Tongue (tissue), 2 donors: ENCODE data around the gene OGFOD1. TPM values are rescaled to one million over a fixed set of nuclear protein-coding genes. Genes with fewer than 3 reads are reported as not detected.
A peak's percentile ranks its signal among the peaks of the same experiment; 100 is the strongest.

Experiments
- DNase-seq: peaks from one replicate; pipeline ENCODE4 v3.0.0-alpha.2; 2015
- total RNA-seq: library from RNA; depleted of rRNA; stranded (reverse); fragments of >200 nt; gene quantifications from one replicate; pipeline ENCODE4 v1.2.3, GENCODE V29; 2014

The OGFOD1 gene
- 61.0 TPM for total RNA-seq

DNA sequence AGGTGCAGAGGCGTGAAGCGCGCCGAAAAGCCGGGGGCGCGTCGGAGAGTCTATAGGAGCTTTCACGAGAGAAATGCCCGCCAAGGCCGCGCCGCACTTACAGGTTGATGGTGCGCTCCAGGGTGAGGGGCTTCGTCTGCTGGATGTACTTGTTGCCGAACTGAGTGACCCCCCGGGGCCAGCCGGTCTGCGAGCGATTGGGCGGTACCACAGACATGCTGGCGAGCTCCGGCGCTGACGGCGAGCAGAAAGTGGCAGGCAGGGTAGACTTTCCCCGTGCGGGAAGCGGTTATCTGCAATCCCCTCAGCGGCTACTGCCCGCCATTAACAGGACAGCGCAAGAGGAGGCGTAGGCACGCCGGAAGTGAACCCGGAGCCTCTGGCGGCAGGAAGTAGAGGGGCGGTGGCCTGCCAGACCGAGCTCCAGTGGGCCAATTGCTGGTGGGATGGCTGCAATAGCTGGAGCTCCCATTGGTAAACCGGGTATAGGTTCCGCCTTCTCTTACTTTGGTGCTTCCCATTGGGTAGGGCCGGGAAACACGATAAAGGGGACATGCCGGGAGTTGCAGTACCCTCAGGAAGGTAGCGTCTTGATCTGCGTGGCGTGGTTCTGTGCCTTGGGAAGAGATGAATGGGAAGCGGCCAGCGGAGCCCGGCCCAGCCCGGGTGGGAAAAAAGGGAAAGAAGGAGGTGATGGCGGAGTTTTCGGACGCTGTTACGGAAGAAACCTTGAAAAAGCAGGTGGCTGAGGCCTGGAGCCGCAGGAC is at the start of gene OGFOD1, which contains the start of gene NUDT21:
Gene OGFOD1 (plus strand): TSS at position 569 of the 767 bp plus-strand sequence. CDS start 59 bp downstream, at position 628.
Gene NUDT21 (minus strand): TSS at position 347 of the 767 bp plus-strand sequence. CDS start 130 bp downstream, at position 217.
- peak; percentile 99 for DNase-seq

DNA sequence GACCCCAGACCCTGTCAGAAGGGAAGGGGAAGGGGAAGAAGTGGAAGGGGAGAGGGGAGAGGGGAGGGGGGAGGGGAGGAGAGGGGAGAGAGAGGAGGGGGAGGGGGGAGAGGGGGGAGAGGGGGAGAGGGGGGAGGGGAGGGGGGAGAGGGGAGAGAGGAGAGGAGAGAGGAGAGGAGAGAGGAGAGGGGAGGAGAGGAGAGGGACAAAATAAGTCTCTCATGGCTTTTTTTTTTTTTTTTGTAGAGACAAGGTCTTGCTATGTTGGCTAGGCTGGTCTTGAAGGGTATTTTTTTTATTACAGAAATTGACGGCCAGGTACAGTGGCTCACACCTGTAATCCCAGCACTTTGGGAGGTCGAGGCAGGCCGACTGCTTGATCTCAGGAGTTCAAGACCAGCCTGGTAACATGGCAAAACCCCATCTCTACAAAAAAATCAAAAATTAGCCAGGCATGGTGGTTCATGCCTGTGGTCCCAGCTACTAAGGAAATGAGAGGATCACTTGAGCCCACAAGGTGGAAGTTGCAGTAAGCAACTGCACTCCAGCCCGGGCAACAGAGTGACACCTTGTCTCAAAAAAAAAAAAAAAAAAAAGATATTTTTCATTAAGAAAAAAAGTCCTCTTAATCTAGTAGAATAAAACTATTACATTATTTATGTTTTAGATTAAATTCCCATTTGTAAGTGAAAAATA is 45.2 kb upstream of the OGFOD1 start:
- DNase-seq = no peak

DNA sequence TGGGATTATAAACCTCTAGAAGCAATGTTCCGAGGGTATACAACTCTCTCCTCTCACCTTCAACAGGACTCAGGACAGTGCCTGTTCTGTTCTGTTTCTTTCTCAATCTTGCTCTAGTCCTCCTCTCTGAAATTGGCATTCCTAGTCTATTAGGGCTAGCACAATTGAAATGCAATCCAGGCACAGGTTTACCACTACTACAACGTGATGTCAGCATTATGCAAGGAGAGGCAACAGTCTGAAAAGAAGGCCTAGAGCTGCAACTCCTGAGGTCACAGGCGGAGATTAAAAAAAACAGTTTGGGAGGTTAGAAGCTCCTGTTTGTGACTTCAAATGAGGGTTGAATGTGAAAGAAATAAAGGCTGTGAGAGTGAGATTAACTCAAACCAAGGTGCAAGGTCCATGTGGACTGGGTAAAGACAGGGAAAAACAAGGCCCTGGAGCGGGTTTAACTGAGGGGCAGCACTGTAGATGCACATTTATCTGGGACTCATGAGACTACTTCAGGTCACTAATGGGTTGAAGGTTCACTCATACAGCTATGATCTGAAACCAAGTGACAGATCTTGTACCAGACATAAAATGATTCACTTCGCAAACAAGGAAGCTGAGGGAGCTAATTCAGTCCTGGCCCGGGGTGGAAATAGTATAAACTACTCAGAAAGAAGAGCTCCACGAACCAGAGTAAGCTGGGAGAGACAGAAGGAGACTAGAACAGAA is 42.8 kb upstream of the OGFOD1 start:
- no peak for DNase-seq

- no peak for DNase-seq
Measured at GRCh38 chr16:56409195-56409594, 42.2 kb upstream of the OGFOD1 start.

GRCh38 chr16:56411123-56411522 is 40.2 kb upstream of the OGFOD1 start:
- no peak for DNase-seq

DNA sequence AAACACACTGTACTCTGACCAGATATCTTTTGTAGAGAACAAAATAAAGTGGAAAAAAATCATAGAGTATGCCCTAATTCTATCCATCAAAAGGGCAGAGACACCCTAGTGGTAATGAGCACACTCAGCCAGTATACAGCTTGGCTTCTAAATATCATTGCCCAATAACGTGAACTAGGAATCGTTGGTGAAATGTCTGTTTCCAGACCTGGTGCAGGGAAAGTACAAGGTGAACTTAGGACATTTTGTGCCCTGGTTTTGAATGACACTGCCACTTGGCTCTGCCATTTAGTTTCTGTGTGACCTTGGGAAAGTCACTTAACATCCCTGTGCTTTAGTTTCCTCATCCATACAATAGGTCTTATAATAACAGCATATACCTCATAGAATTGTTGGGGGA is 39.7 kb upstream of the OGFOD1 start:
- DNase-seq = no peak

DNA sequence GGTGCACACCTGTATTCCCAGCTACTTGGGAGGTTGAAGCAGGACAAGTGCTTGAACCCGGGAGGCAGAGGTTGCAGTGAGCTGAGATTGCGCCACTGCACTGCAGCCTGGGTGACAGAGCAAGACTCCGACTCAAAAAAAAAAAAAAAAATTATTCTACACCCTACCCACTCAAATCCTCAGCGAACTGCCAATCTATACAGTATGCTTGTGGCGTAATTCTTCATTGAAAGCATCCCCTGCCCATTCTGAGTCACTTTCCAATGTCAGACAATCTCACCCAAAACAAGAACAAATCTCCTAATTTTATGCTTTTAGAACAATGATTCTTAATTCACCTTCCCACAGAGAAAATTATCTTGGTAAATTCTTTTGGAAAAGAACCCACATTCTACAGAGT is 38.0 kb upstream of the OGFOD1 start:
- no peak for DNase-seq

DNA sequence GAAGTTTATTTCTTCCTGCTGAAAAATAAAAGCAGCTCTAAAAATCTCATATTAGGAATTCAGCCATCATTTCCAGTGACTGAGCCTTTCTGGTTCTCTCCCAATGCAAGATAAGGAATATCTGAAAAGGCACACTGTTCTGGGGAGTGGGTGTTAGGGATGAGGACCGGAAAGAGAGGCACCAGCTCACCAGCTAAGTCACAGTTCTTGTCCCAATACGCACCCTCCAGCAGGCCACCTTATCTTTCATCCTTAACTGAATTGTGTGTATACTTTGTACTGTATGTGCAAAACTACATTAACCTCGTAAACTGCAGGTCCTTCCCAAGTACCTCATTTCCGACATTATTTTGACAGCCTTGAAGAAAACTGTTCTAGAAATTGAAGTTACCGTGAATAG is 37.0 kb upstream of the OGFOD1 start:
- no peak for DNase-seq

DNA sequence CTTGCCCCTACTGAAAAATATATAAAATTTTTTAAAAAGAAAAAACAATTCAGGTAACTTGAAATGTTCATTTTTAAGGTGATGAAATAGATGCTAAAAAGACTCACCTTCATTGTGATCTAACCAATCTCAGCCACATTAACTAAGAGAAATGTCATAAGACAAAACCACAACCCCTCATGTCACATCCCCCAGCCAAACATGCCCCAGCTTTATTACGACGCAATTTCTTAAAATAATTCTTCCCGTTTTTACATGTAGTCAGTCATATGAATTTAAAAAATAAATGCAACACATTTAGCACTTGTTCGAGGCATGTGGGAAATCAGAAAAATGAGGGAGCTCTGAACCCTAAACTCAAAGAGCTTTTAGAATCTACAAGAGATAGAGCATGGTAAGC is 35.5 kb upstream of the OGFOD1 start:
- no peak for DNase-seq

GRCh38 chr16:56417138-56417537 is 34.2 kb upstream of the OGFOD1 start:
- no peak for DNase-seq

- no peak for DNase-seq
Measured at GRCh38 chr16:56419740-56420548, 31.4 kb upstream of the OGFOD1 start.

DNA sequence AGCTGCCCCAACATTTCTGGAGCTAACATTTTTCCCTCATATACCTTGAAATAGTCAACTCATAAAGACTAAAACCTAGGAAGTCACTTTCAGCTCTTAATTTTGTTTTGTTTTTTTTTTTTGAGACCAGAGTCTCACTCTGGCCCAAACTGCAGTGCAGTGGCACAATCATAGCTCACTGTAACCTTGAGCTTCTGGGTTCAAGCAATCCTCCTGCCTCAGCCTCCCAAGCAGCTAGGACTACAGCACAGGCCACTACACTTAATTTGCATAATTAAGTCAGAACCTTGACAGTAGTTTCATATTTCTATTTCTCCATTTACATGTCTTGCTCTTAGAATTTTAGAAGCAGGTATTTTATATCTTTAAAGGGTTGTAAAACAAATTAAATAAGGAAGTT is 30.7 kb upstream of the OGFOD1 start:
- no peak for DNase-seq

- DNase-seq = no peak
Measured at GRCh38 chr16:56421313-56421712, 30.0 kb upstream of the OGFOD1 start.

GRCh38 chr16:56421976-56422669 is 29.2 kb upstream of the OGFOD1 start:
- DNase-seq = no peak

GRCh38 chr16:56422896-56423441 is 28.4 kb upstream of the OGFOD1 start:
- DNase-seq = no peak

- no peak for DNase-seq
Measured at GRCh38 chr16:56423584-56424403, 27.6 kb upstream of the OGFOD1 start.

GRCh38 chr16:56424404-56424764 is 27.0 kb upstream of the OGFOD1 start:
- peak; percentile 22 for DNase-seq

DNA sequence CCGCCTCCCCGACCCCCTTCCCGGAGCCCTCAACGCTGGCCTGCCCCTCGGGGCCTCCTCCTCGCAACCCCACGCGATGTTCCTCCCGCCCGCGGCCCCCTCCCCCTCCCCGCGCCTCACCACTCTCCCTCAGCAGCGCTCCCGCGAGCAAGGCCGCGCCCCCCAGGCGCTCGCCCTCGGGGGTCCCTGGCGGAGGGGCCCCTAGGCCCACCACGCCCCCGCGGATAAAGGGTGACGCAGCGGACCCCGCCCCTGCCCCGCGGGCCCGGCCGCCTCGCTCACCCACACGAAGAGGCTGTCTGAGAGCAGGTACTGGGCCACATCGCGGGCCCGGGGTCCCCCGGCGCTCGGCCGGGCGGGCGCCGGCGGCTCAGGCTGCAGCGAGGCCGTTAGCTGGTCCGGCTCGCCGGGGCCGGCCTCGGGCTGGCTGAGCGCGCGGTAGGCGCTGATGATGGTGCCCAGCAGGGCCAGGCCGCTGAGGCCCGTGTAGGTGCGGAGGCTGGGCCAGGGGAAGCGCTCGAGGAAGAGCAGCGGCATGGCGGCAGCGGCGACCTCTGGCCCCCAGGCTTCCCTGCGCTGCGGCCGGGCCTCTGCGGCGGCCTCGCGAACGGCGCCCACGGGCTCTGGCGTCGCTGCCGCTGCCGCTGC is 26.4 kb upstream of the OGFOD1 start:
- peak; percentile 48 for DNase-seq

DNA sequence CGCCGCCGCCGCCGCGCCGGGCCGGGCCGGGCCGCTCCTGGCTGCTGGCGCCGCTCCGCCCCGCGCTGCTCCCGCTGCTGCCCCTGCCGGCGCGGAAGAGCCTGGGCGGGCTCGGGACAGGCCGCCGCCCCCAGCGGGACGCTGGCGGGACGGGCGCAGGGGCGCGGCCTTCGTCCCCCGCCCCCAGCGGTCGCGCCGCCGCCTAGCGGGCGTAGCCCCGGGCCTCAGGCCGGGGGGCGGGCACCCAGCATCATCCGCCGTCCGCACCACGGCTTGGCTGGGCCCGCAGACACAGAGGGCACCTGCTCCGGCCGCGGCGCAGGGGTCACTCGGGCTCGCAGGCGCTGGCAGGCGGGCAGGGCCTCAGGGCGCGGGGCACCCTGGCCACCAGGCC is 25.9 kb upstream of the OGFOD1 start, which contains the start of gene AMFR:
Gene AMFR (minus strand): TSS at position 107 of the 394 bp plus-strand sequence. CDS start 218 bp downstream, outside the sequence.
- peak; percentile 91 for DNase-seq

DNA sequence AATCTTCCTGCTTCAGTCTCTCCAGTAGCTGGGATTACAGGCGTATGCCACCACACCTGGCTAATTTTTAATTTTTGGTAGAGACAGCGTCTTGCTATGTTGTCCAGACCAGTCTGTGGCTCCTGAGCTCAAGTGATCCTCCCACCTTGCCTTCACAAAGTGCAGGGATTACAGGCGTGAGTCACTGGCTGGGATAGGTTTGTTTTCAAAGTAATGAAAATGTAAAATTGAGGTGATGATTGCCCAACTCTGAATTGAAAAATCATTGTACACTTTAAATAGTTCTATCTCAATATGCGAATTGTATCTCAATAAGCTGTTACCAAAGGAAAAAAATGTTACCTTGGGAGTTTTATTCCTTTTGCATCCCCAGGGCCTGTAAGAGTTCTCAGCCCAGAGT is 24.8 kb upstream of the OGFOD1 start:
- DNase-seq = no peak
